Activated T-helper 1 cell treated with Interleukin-2 at 50 U/mL for 16 hours (primary cell): ENCODE data around the gene TBC1D5.

Source experiments
- DNase-seq: peaks from one replicate; pipeline ENCODE4 v3.0.0-alpha.2; 2020; ENCODE audit warnings: low read depth

TBC1D5 gene

GRCh38 chr3:17469954-17470353, 272.5 kb downstream of the TBC1D5 start:
- DNase-seq = no peak

DNA sequence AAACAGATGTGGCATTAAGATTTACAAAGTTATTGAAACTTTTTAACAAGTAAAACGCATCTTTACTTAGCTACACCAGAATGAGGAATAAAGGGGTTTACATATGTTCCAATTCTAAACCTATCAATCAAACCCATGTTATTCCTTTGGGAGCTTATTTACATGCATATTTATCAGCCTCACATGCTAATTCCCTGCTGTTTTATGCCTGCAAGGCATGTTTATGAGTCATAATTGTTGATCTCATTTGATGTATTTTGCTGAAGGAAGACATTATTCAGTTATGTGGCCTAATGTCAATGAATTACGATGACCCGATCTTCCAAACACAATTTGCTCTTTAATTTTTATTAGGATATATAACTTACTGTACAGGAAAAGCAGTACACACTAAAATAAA, 272.9 kb downstream of the TBC1D5 start:
- DNase-seq = no peak

- no peak for DNase-seq
Measured at GRCh38 chr3:17466028-17466427, 276.4 kb downstream of the TBC1D5 start.

- DNase-seq = no peak
Measured at GRCh38 chr3:17459470-17459993, 282.9 kb downstream of the TBC1D5 start.

DNA sequence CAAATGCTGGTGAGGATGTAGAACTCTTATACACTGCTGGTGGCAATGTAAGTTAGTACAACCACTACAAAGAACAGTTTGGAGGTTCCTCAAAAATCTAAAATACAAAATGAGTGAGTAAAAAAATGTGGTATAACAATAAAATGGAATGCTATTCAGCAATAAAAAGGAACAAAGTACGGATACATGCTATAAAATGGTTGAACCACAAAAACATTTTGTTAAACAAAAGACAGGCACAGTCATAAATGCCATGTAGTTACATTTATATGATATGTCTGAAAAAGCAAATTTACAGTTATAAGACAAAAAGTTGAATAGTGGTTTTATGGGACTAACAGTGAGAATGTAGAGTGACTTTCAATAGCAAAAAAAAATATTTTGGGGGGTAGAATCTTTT, 285.8 kb downstream of the TBC1D5 start:
- DNase-seq = no peak

- no peak for DNase-seq
Measured at GRCh38 chr3:17456046-17456445, 286.4 kb downstream of the TBC1D5 start.

DNA sequence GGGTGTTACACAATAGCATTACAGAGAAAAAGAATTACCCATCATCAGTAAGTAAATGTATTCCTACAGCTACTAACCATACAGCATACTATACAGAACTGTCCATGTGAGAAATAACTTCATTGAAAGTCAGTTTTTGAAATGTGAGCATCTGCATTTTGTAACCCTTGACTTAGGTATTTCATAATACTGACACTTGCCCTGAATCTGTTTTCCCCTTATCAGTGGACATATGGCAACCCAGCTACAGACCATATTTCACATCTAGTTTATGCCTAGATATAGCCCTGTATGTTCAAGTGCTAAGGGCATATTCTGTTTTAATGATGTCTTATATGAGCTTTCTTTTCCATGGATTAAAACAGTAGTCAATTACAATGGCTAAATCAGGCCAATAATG, 297.6 kb downstream of the TBC1D5 start:
- DNase-seq = no peak

GRCh38 chr3:17443142-17443541, 299.3 kb downstream of the TBC1D5 start:
- no peak for DNase-seq

DNA sequence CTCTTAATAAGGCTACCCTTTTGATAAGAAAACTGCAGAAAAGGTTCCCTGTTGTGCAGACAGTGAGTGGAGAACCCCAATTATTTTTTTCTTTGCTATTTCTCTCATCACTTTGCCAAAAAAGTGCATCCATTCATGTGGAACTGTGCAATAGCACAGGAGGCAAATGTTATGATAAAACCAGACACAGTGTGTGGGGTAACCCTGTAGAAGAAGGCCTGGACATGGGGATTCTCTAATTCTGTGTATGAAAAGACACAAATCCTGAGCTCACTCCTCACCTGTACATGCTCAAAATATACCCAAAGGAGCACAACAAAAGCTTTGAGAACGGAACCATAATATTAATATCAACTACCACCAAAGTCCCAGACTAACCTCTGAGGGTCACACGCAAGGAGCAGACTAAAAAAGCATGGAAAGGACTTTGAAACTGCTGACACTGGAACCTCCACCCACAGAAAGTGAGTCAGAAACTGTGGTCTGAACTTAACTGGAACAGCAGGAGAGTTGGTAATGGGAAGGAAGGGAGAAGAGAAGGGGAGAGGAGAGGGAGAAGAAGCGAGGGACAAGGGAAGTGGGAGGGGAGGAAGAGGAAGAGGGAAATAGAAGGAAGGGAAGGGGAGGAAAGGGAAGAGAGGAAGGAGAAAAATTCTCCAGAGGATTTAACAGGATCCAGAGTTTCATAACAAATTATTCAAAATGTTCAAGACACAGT, 299.9 kb downstream of the TBC1D5 start:
- DNase-seq = no peak

DNA sequence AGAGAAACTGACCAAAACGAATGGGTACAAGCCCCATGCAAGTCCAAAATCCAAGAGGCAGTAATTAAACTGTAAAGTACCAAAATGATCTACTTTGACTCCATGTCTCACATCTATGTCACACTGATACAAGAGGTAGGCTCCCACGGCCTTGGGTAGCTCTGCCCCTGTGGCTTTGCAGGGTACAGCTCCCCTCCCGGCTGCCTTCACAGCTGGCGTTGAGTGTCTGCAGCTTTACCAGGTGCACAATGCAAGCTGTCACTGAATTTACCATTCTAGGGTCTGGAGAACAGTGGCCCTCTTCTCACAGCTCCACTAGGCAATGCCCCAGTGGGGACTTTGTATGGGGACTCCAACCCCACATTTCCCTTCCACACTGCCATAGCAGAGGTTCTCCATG, 308.6 kb downstream of the TBC1D5 start:
- no peak for DNase-seq

DNA sequence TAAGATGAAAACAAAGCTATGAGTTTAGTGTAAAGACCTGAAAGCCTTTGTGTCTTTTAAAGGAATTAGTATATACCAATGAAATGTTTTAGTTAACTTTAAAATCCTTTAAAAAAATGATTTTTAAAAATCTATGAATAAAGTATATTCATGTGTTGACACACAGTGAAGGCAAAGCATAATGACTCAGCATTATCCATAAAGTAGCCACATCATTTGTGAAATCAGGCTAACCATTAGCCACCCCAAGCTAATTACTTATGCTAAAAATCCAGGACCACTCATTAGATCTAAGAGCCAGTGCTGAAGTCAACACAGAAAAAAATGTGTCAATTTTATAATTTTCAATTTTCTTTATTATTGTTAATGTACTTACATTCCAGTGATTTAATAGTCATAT, 310.2 kb downstream of the TBC1D5 start:
- no peak for DNase-seq

DNA sequence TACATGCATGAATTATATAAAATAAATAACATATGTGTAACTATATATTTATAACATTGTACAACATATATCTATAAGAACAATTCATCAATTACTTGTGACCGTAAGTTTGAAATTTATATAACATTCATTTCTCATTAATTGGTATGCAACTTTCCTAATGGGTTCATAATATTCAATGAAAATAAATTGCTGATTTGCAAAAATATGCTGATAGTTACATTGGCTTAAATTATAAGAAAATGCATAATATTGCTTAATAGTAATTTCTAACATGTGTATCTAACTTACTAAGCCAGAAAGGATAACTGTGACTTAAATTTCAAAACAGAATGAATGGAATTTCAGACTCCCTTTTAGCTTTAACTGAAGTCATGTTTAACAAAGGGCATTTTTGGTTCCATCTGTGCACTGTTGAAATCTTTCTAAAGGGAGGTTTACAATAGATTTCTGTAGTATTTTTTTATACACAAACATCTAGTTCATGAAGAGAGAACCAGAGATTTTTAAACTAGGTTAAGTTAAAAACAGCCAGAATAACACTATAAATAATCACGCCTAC, 310.9 kb downstream of the TBC1D5 start:
- no peak for DNase-seq

DNA sequence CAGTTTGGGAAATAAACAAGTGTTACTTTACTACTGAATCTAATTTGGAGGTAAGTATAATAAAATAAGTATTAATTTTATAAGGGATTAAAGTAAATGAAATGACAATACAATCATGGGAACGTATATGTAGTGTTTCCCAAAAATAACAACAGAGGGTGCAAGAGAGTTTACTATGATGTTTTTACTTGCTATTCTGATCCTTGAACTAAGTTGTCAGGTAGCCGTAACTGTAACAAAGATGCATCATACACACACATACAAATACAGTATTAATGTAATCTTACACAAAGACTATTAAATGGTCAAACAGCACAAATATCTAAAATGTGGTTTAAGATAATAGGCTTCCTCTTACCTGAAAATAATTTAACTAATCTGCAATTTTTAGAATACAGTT, 311.4 kb downstream of the TBC1D5 start:
- DNase-seq = no peak

- no peak for DNase-seq
Measured at GRCh38 chr3:17430582-17430981, 311.8 kb downstream of the TBC1D5 start.

- no peak for DNase-seq
Measured at GRCh38 chr3:17423786-17424536, 318.5 kb downstream of the TBC1D5 start.

DNA sequence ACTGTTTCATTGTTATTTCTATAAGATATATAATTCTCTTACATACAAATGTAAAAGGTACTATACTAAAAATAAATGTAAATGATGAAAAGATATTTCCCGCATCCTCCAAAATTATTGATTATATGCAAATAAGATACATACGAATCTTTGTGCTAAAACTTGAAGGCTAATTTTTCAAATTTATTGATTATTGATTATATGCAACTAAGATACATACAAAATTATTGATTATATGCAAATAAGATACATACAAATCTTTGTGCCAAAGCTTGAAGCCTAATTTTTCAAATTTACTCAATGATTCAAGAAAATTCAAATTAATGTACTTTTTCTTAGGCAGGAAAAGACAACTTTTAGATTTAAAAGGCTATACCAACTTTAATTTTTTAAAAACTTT, 319.8 kb downstream of the TBC1D5 start:
- DNase-seq = no peak

DNA sequence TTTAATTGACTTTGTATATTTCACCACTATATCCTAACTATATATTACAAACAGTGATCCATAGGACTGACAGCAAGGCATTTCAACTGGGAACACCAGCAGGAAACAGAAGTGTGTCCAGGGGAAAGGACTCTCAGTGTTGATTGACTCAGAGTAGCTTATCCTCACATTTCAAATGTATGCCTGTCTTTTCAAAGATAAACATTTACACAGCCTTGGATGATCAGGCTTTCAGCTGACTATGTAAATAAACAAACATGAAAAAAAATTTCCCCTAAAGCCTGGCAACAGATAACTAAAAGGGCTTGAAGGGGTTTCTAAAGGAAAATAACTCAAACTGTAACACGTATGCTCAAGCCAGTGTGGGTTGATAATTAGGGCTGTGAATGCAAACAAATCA, 321.8 kb downstream of the TBC1D5 start:
- no peak for DNase-seq

DNA sequence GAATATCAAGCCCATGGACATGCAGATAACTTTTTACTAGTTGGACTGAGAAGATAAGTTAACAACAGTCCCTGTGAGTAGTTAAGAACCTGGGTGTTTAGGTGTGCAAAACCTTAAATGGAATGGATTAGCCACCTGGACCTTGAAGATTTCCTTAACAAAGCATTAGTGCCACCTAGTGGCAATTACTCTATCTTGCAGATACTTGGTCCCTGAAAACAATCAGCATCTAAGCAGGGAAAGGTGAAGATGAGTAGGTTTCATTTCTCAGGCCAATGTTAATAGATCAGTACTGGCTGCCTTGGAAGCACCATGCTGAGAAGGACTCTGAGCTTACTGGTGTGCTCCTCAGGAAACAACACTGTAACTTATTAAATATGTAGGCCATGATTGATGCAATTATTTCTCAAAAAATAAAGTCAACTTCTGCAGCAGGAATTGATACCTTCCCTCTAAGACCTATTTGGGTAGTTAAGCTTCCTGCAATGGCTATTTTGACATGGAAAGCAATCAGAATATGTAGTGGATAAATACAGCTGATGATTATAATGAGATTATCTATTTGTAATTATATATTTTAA, 329.4 kb downstream of the TBC1D5 start:
- DNase-seq = no peak

- DNase-seq = no peak
Measured at GRCh38 chr3:17411157-17411877, 331.1 kb downstream of the TBC1D5 start.

GRCh38 chr3:17407576-17407975, 334.9 kb downstream of the TBC1D5 start:
- no peak for DNase-seq

DNA sequence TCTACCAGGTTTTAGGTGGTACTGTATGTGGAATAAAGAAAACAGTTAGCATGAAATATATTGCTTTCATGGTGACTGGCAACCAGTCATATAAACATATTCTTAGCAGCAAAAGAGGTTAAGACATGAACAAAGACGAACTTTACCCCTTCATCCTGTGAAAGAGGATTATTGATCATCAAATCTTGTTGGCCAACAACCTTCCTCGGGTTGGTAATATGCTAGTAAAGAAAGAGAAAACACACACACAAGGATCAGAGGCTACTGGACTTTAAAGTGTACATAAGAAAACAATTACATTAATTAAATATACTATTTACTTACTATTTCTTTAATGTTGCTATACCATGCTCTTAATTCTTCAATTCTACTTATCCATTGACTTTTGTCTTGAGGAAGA, 337.9 kb downstream of the TBC1D5 start:
- no peak for DNase-seq

DNA sequence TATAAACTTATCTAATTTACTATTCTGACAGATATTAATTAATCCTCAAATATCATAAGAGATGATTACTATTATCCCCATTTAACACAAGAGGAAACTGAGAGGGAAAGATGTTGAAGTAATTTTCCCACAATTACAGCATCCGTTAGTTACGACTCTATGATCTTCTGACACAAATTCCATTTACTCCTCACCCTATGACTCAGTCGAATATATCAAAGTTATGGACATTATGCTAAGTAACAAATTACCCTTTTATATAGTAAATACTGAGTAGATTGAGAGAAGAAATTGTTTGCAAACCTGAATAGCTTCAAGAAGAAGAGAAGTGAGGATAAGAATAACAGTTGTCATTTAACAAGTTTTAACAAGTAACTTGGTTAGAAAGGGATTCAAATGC, 340.0 kb downstream of the TBC1D5 start:
- no peak for DNase-seq
